ENCODE results near the gene SPEM2.

- TF ChIP-seq CTCF (IDR thresholded peaks at IDR 0.05; ENCODE audit: low read length) (no peak), EZH2 (IDR thresholded peaks at IDR 0.05; ENCODE audit: borderline replicate concordance, low read length) (no peak)
These were observed 31.6 kb upstream of the SPEM2 start for GRCh38 chr17:7393613-7394451.

All from OCI-LY1 (cell line).